Measurements from ENCODE around the gene RNF32.
"Not testable (repeated sequence)": the region's sequence is repeated elsewhere in the genome, so short reads cannot be mapped to it uniquely, and the experiment has no call there.

The RNF32 gene

DNA sequence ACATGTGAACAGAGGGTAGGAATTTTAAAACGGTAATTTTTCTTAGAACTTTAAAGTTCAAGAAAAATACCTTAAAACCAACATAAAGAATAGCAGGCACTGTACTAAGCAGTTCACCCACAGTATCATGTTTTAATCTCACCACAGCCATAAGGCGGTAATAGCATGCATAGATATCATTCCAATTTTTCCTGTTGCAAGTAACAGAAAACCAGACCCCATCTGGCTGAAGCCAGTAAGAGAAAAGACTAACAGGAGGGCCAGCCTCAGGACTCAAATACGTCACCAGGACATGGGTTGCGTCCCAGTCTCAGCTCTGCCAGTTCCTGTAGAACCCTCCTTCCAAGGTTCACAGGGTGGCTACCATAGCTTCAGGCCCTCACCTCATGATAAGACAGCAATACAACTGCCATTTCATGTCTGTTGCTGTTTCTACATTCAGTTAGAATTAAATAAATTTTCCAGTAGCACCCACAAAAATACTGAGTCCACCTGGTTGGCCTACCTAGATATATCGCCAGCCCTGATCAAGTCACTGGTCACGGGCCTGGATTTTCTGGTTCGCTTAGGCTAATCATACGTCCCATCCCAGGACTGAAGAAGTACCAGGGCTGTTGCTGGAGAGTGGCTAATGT is 2.0 kb upstream of the RNF32 start:
- Histone ChIP-seq H3K4me3 (IDR thresholded peaks at IDR 0.05; ENCODE audit: insufficient read depth, low read depth, low read length) (no peak overlapping the region), H3K9ac (no peak overlapping the region), H2AFZ (ENCODE audit: low read depth) (no peak overlapping the region), H3K36me3 (ENCODE audit: insufficient read depth) (no peaks in the 10 kb centered on the region), H3K79me2 (ENCODE audit: insufficient read depth, low read depth) (no peaks in the 10 kb centered on the region; the same call in 1 of the 2 replicates), H3K27me3 (ENCODE audit: insufficient read depth, low read depth) (no peaks in the 10 kb centered on the region), H3K27ac (no peak overlapping the region), H3K4me2 (no peak overlapping the region), H3K4me1 (ENCODE audit: low read depth, poor library complexity, severe bottlenecking) (peaks cover 16% of the 10 kb centered on the region), H4K20me1 (ENCODE audit: insufficient read depth) (no peaks in the 10 kb centered on the region)
- TF ChIP-seq CTCF (conservative IDR thresholded peaks at IDR 0.05; ENCODE audit: low read depth, low read length) = no peak

DNA sequence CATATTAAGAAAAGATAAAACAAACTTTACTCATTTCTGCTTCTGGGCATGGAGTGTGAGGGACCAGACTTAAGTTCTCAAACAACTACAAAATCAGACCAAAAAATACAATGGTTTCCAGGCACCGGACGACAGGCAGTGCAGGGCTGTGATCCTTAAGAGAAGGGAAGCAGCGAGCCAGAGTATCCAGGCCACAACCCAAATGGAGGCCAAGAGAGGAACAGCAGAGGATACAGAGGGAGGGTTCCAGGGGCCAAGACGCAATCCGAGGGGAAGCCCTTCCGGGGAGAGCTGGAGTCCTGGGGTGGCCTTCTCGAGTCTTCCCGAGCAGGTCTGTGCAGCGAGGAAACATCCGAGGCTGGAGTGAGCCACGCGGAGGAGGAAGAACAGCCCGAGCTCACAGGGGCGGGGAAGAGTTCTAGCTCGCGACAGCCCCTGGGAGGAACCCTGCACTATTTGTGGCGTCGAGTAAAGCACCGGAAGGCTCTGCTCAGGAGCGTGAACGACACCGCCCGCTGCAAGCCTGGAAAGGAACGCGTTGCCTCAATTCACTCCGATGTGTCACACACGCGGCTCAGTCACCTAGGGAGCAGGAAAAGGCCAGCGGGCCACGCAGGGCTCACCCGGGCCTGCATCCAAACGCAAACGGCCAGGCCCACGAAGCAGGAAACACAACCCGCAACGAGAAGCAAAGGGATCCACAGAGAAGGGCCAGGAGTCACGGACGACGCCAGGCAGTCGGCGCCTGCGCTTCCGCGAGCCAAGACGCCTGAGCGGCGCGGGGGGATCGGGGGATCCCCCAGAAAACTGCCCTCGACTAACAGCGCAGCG is 933 bp upstream of the RNF32 start:
- H3K27me3 ChIP-seq (ENCODE audit: insufficient read depth, low read depth) = no peaks in the 10 kb centered on the region
- no peaks in the 10 kb centered on the region for H3K36me3 ChIP-seq (ENCODE audit: insufficient read depth)
- no peaks in the 10 kb centered on the region for H4K20me1 ChIP-seq (ENCODE audit: insufficient read depth)
- H3K27ac ChIP-seq = peak overlapping the region; percentile 96
- H3K4me1 ChIP-seq (ENCODE audit: low read depth, poor library complexity, severe bottlenecking) = peaks cover 16% of the 10 kb centered on the region
- H3K9ac ChIP-seq = peak overlapping the region; percentile 97
- no peaks in the 10 kb centered on the region; the same call in 1 of the 2 replicates for H3K79me2 ChIP-seq (ENCODE audit: insufficient read depth, low read depth)
- peak overlapping the region; percentile 81 for H3K4me2 ChIP-seq
- TF ChIP-seq CTCF (conservative IDR thresholded peaks at IDR 0.05; ENCODE audit: low read depth, low read length) = no peak
- peak overlapping the region; percentile 95 for H2AFZ ChIP-seq (ENCODE audit: low read depth)
- no peak overlapping the region for H3K4me3 ChIP-seq (IDR thresholded peaks at IDR 0.05; ENCODE audit: insufficient read depth, low read depth, low read length)

GRCh38 chr7:156640949-156641485 is 443 bp downstream of the RNF32 start:
- Histone ChIP-seq H2AFZ (ENCODE audit: low read depth) (peak overlapping the region; percentile 95), H3K9ac (peak overlapping the region; percentile 97), H3K4me2 (peak overlapping the region; percentile 94), H3K4me3 (IDR thresholded peaks at IDR 0.05; ENCODE audit: insufficient read depth, low read depth, low read length) (no peak overlapping the region), H3K27ac (peak overlapping the region; percentile 96), H3K79me2 (ENCODE audit: insufficient read depth, low read depth) (no peaks in the 10 kb centered on the region; the same call in 1 of the 2 replicates), H3K36me3 (ENCODE audit: insufficient read depth) (no peaks in the 10 kb centered on the region), H3K4me1 (ENCODE audit: low read depth, poor library complexity, severe bottlenecking) (peaks cover 16% of the 10 kb centered on the region), H3K27me3 (ENCODE audit: insufficient read depth, low read depth) (no peaks in the 10 kb centered on the region), H4K20me1 (ENCODE audit: insufficient read depth) (no peaks in the 10 kb centered on the region)
- no peak for TF ChIP-seq CTCF (conservative IDR thresholded peaks at IDR 0.05; ENCODE audit: low read depth, low read length)

DNA sequence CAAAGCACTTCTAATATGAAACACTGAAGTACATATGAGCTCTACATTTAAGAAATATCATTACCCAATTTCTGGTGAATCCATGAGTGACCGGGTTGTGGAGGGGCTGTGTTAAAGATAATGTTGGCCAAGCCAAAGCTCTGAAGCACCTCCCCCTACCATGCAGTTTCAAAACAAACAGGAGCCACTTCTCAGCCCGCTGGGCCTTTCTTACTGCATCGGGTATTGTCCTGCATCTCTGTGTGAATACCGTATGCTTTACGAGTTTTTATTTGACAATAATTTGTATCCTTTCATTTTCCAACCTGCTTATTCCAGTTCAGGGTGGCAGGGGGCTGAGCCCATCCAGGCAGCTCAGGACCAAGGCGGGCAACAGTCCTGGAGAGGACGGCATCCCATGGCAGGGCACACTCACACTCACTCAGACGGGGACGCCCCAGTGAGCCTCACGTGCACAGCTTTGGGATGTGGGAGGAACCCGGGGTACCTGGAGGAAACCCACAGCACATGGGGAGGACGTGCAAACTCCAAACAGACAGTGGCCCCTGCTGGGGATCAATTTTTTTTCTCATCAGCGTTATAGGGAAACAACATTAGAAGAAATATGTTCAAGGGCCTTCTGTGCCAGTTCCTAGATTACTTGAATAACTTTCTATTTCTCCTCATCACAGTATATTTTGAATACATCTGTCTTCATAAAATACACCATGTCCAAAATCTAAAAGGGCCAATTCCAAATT is 1.9 kb downstream of the RNF32 start:
- no peaks in the 10 kb centered on the region; the same call in 1 of the 2 replicates for H3K79me2 ChIP-seq (ENCODE audit: insufficient read depth, low read depth)
- H2AFZ ChIP-seq (ENCODE audit: low read depth) = no peak overlapping the region
- H3K36me3 ChIP-seq (ENCODE audit: insufficient read depth) = no peaks in the 10 kb centered on the region
- H3K4me1 ChIP-seq (ENCODE audit: low read depth, poor library complexity, severe bottlenecking) = peaks cover 16% of the 10 kb centered on the region
- H4K20me1 ChIP-seq (ENCODE audit: insufficient read depth) = no peaks in the 10 kb centered on the region
- H3K9ac ChIP-seq = no peak overlapping the region
- no peak overlapping the region for H3K4me3 ChIP-seq (IDR thresholded peaks at IDR 0.05; ENCODE audit: insufficient read depth, low read depth, low read length)
- H3K4me2 ChIP-seq = peak overlapping the region; percentile 94; the same call in 1 of the 2 replicates
- TF ChIP-seq CTCF (conservative IDR thresholded peaks at IDR 0.05; ENCODE audit: low read depth, low read length) = no peak
- H3K27ac ChIP-seq = no peak overlapping the region
- H3K27me3 ChIP-seq (ENCODE audit: insufficient read depth, low read depth) = no peaks in the 10 kb centered on the region

GRCh38 chr7:156647330-156647729 is 6.8 kb downstream of the RNF32 start:
- not testable (repeated sequence) for H3K36me3 ChIP-seq (ENCODE audit: insufficient read depth); H4K20me1 ChIP-seq (ENCODE audit: insufficient read depth); H3K79me2 ChIP-seq (ENCODE audit: insufficient read depth, low read depth); H3K4me1 ChIP-seq (ENCODE audit: low read depth, poor library complexity, severe bottlenecking); H3K27me3 ChIP-seq (ENCODE audit: insufficient read depth, low read depth); H3K27ac ChIP-seq; H3K4me3 ChIP-seq (IDR thresholded peaks at IDR 0.05; ENCODE audit: insufficient read depth, low read depth, low read length); H3K4me2 ChIP-seq; H2AFZ ChIP-seq (ENCODE audit: low read depth); H3K9ac ChIP-seq

Measured in KMS-11 (cell line).